ENCODE measurements around the gene NRXN2. TPM values are rescaled to one million over a fixed set of nuclear protein-coding genes. Genes with fewer than 3 reads are reported as not detected.

Gene NRXN2
- total and polyA plus RNA-seq, 5 donors from 2014 or later: 0.42 TPM; not detected in 4

- Histone ChIP-seq H3K27ac (ENCODE audit: insufficient read depth, low read length, poor library complexity, severe bottlenecking) (no peak overlapping the region), H3K27me3 (ENCODE audit: control insufficient read depth, insufficient read depth, low read length) (peaks cover 5% of the 10 kb centered on the region), H3K4me3 (ENCODE audit: low read depth, low read length) (no peak overlapping the region), H3K4me1 (ENCODE audit: control insufficient read depth, insufficient read depth, low read length, poor library complexity, severe bottlenecking) (no peaks in the 10 kb centered on the region), H3K9me3 (ENCODE audit: control insufficient read depth in 2 of 2, low read length in 2 of 2) (no peaks in the 10 kb centered on the region), H3K36me3 (ENCODE audit: control insufficient read depth, insufficient read depth, low read length) (no peaks in the 10 kb centered on the region)
- H3K9me3 Mint-ChIP-seq: peaks cover 0 to 3% (median 0%) of the 10 kb centered on the region in 7 donors
- H3K27me3 Mint-ChIP-seq: peaks cover 29% of the 10 kb centered on the region
- DNase-seq (no peak), ATAC-seq (ENCODE audit: low read depth in 2 of 2) (no peak)
- H3K36me3 Mint-ChIP-seq: no peaks in the 10 kb centered on the region
- peak overlapping the region in 1 of 3 donors; percentile 15 for H3K27ac Mint-ChIP-seq
- H3K4me1 Mint-ChIP-seq: peaks cover 0 to 5% (median 0%) of the 10 kb centered on the region in 4 donors
- no peak overlapping the region for H3K4me3 Mint-ChIP-seq
Measured at GRCh38 chr11:64697663-64698375, 25.2 kb downstream of the NRXN2 start.

GRCh38 chr11:64696045-64696444 is 27.0 kb downstream of the NRXN2 start:
- Histone ChIP-seq H3K27me3 (ENCODE audit: control insufficient read depth, insufficient read depth, low read length) (peaks cover 6% of the 10 kb centered on the region), H3K9me3 (ENCODE audit: control insufficient read depth in 2 of 2, low read length in 2 of 2) (no peaks in the 10 kb centered on the region), H3K36me3 (ENCODE audit: control insufficient read depth, insufficient read depth, low read length) (no peaks in the 10 kb centered on the region), H3K4me3 (ENCODE audit: low read depth, low read length) (no peak overlapping the region), H3K27ac (ENCODE audit: insufficient read depth, low read length, poor library complexity, severe bottlenecking) (no peak overlapping the region), H3K4me1 (ENCODE audit: control insufficient read depth, insufficient read depth, low read length, poor library complexity, severe bottlenecking) (no peaks in the 10 kb centered on the region)
- ATAC-seq (ENCODE audit: low read depth in 2 of 2) (no peak), DNase-seq (no peak)
- H3K9me3 Mint-ChIP-seq: peaks cover 0 to 3% (median 0%) of the 10 kb centered on the region in 7 donors
- no peak overlapping the region for H3K27ac Mint-ChIP-seq
- H3K27me3 Mint-ChIP-seq: peaks cover 47% of the 10 kb centered on the region
- H3K4me1 Mint-ChIP-seq: peaks cover 0 to 11% (median under 1%) of the 10 kb centered on the region in 4 donors
- no peak overlapping the region for H3K4me3 Mint-ChIP-seq
- no peaks in the 10 kb centered on the region for H3K36me3 Mint-ChIP-seq

- H3K36me3 ChIP-seq (ENCODE audit: control insufficient read depth, insufficient read depth, low read length): no peaks in the 10 kb centered on the region
- H3K27me3 ChIP-seq (ENCODE audit: control insufficient read depth, insufficient read depth, low read length): peaks cover 6% of the 10 kb centered on the region
- H3K4me3 ChIP-seq (ENCODE audit: low read depth, low read length): no peak overlapping the region
- Mint-ChIP-seq H3K36me3 (no peaks in the 10 kb centered on the region), H3K9me3 (peaks cover 0 to 3% (median 0%) of the 10 kb centered on the region in 7 donors), H3K27me3 (peaks cover 52% of the 10 kb centered on the region), H3K27ac (no peak overlapping the region), H3K4me3 (no peak overlapping the region), H3K4me1 (peaks cover 0 to 11% (median under 1%) of the 10 kb centered on the region in 4 donors)
- ATAC-seq (ENCODE audit: low read depth in 2 of 2): no peak
- no peak overlapping the region for H3K27ac ChIP-seq (ENCODE audit: insufficient read depth, low read length, poor library complexity, severe bottlenecking)
- DNase-seq: no peak
- no peaks in the 10 kb centered on the region for H3K4me1 ChIP-seq (ENCODE audit: control insufficient read depth, insufficient read depth, low read length, poor library complexity, severe bottlenecking)
- no peaks in the 10 kb centered on the region for H3K9me3 ChIP-seq (ENCODE audit: control insufficient read depth in 2 of 2, low read length in 2 of 2)
Measured at GRCh38 chr11:64695548-64695947, 27.4 kb downstream of the NRXN2 start.

GRCh38 chr11:64694821-64695365 is 28.1 kb downstream of the NRXN2 start:
- Mint-ChIP-seq H3K27me3 (peaks cover 52% of the 10 kb centered on the region), H3K4me1 (peaks cover 0 to 11% (median under 1%) of the 10 kb centered on the region in 4 donors), H3K36me3 (no peaks in the 10 kb centered on the region), H3K27ac (peak overlapping the region in 1 of 3 donors; percentile 82), H3K9me3 (peaks cover 0 to 3% (median 0%) of the 10 kb centered on the region in 7 donors), H3K4me3 (no peak overlapping the region)
- no peak for DNase-seq
- Histone ChIP-seq H3K9me3 (ENCODE audit: control insufficient read depth in 2 of 2, low read length in 2 of 2) (no peaks in the 10 kb centered on the region), H3K4me3 (ENCODE audit: low read depth, low read length) (no peak overlapping the region), H3K27me3 (ENCODE audit: control insufficient read depth, insufficient read depth, low read length) (peaks cover 6% of the 10 kb centered on the region), H3K4me1 (ENCODE audit: control insufficient read depth, insufficient read depth, low read length, poor library complexity, severe bottlenecking) (no peaks in the 10 kb centered on the region), H3K36me3 (ENCODE audit: control insufficient read depth, insufficient read depth, low read length) (no peaks in the 10 kb centered on the region), H3K27ac (ENCODE audit: insufficient read depth, low read length, poor library complexity, severe bottlenecking) (no peak overlapping the region)
- ATAC-seq (ENCODE audit: low read depth in 2 of 2): no peak

GRCh38 chr11:64694026-64694755 is 28.8 kb downstream of the NRXN2 start:
- Histone ChIP-seq H3K9me3 (ENCODE audit: control insufficient read depth in 2 of 2, low read length in 2 of 2) (no peaks in the 10 kb centered on the region), H3K27me3 (ENCODE audit: control insufficient read depth, insufficient read depth, low read length) (peaks cover 6% of the 10 kb centered on the region), H3K27ac (ENCODE audit: insufficient read depth, low read length, poor library complexity, severe bottlenecking) (no peak overlapping the region), H3K4me1 (ENCODE audit: control insufficient read depth, insufficient read depth, low read length, poor library complexity, severe bottlenecking) (no peaks in the 10 kb centered on the region), H3K36me3 (ENCODE audit: control insufficient read depth, insufficient read depth, low read length) (no peaks in the 10 kb centered on the region), H3K4me3 (ENCODE audit: low read depth, low read length) (no peak overlapping the region)
- Mint-ChIP-seq H3K27me3 (peaks cover 59% of the 10 kb centered on the region), H3K27ac (peak overlapping the region in 1 of 3 donors; percentile 69), H3K4me1 (peaks cover 0 to 11% (median under 1%) of the 10 kb centered on the region in 4 donors), H3K36me3 (no peaks in the 10 kb centered on the region), H3K9me3 (peaks cover 0 to 3% (median 0%) of the 10 kb centered on the region in 7 donors), H3K4me3 (no peak overlapping the region)
- no peak for ATAC-seq (ENCODE audit: low read depth in 2 of 2)
- no peak for DNase-seq

- Mint-ChIP-seq H3K4me1 (peaks cover 0 to 23% (median 3%) of the 10 kb centered on the region in 4 donors), H3K27ac (no peak overlapping the region), H3K27me3 (peaks cover 59% of the 10 kb centered on the region)
Measured at GRCh38 chr11:64692764-64693331, 30.1 kb downstream of the NRXN2 start.

GRCh38 chr11:64691543-64691942 is 31.5 kb downstream of the NRXN2 start:
- Histone ChIP-seq H3K9me3 (ENCODE audit: control insufficient read depth in 2 of 2, low read length in 2 of 2) (no peaks in the 10 kb centered on the region), H3K36me3 (ENCODE audit: control insufficient read depth, insufficient read depth, low read length) (no peaks in the 10 kb centered on the region), H3K27me3 (ENCODE audit: control insufficient read depth, insufficient read depth, low read length) (peaks cover 6% of the 10 kb centered on the region), H3K4me1 (ENCODE audit: control insufficient read depth, insufficient read depth, low read length, poor library complexity, severe bottlenecking) (peaks cover 9% of the 10 kb centered on the region), H3K27ac (ENCODE audit: insufficient read depth, low read length, poor library complexity, severe bottlenecking) (no peak overlapping the region), H3K4me3 (ENCODE audit: low read depth, low read length) (no peak overlapping the region)
- H3K4me1 Mint-ChIP-seq: peaks cover 0 to 26% (median 3%) of the 10 kb centered on the region in 4 donors
- no peak for ATAC-seq (ENCODE audit: low read depth in 2 of 2)
- no peaks in the 10 kb centered on the region for H3K36me3 Mint-ChIP-seq
- no peak overlapping the region for H3K27ac Mint-ChIP-seq
- H3K4me3 Mint-ChIP-seq: no peak overlapping the region
- H3K9me3 Mint-ChIP-seq: peaks cover 0 to 2% (median 0%) of the 10 kb centered on the region in 7 donors
- no peak for DNase-seq
- peaks cover 56% of the 10 kb centered on the region for H3K27me3 Mint-ChIP-seq

More at GRCh38 chr11:64692764-64693331, 30.1 kb downstream of the NRXN2 start:
- Histone ChIP-seq H3K27me3 (ENCODE audit: control insufficient read depth, insufficient read depth, low read length) (peaks cover 6% of the 10 kb centered on the region), H3K9me3 (ENCODE audit: control insufficient read depth in 2 of 2, low read length in 2 of 2) (no peaks in the 10 kb centered on the region), H3K27ac (ENCODE audit: insufficient read depth, low read length, poor library complexity, severe bottlenecking) (no peak overlapping the region), H3K36me3 (ENCODE audit: control insufficient read depth, insufficient read depth, low read length) (no peaks in the 10 kb centered on the region), H3K4me3 (ENCODE audit: low read depth, low read length) (no peak overlapping the region), H3K4me1 (ENCODE audit: control insufficient read depth, insufficient read depth, low read length, poor library complexity, severe bottlenecking) (peaks cover 9% of the 10 kb centered on the region)
- ATAC-seq (ENCODE audit: low read depth in 2 of 2) (no peak), DNase-seq (no peak)
- peak overlapping the region in 1 of 4 donors; percentile 48 for H3K4me3 Mint-ChIP-seq
- H3K36me3 Mint-ChIP-seq: no peaks in the 10 kb centered on the region
- peaks cover 0 to 3% (median 0%) of the 10 kb centered on the region in 7 donors for H3K9me3 Mint-ChIP-seq
